OCI-LY3 (cell line): ENCODE results near the gene NAXE.

Source experiments
- CTCF ChIP-seq: fragments of 200-600, 300-600 bp; sonication (generic); IDR thresholded peaks from 2 replicates; pipeline ENCODE4 v1.5.1; 2014; ENCODE audit warnings: antibody characterized with exemption, low read length, low read depth
- EZH2phosphoT487 ChIP-seq: fragments of 200-600 bp; shearing (Covaris generic); IDR thresholded peaks from 2 replicates; pipeline ENCODE4 v1.6.1; 2018; ENCODE audit warnings: antibody characterized with exemption, mixed run types, low read depth

- TF ChIP-seq CTCF (peak; percentile 87), EZH2phosphoT487 (no peak)
These were observed 17.4 kb downstream of the NAXE start for GRCh38 chr1:156608981-156609380.
